Measurements from ENCODE around the gene TEX261.
A peak's percentile ranks its signal among the peaks of the same experiment; 100 is the strongest.
"Not testable (repeated sequence)": the region's sequence is repeated elsewhere in the genome, so short reads cannot be mapped to it uniquely, and the experiment has no call there.

Gene TEX261

DNA sequence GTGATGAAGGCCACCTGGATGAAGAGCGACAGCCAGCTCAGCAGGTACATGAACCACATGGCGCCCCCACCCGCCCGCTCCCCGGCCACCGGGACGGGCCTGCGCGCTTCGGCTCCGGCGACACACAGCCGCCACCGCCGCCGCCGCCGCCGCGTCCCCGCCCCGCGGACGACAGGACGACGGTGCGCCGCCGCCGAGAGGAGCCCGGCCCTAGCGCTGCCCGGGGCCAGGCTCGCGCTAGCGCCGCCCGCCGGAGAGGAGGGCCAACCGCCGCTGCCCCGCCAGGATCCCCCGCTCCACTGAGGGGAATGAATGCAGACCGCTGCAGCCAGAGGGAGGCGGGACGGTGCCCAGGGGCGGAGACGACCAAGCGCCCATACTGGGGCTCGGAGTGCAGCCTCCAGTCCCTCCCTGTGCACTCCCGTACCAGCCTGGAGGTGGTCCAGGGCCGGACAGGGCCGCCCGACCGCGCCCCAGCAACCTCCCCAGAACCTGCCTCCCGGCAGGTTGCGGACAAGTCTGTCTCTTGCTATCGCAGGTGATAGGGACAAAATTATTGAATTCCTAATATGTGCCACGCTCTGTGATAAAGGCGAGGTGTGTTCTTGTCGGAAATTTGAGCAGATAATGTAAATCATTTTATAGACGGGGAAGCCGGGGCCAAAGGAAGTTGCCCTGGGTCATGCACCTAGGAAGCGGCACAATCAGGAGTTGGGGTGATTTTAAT is at the start of gene TEX261:
TEX261 (minus strand) TSS at position 175 of the 727 bp plus-strand sequence; CDS start at position 59, 116 bp downstream.
- DNase-seq (ENCODE audit: low spot score), result peak; percentile 73

DNA sequence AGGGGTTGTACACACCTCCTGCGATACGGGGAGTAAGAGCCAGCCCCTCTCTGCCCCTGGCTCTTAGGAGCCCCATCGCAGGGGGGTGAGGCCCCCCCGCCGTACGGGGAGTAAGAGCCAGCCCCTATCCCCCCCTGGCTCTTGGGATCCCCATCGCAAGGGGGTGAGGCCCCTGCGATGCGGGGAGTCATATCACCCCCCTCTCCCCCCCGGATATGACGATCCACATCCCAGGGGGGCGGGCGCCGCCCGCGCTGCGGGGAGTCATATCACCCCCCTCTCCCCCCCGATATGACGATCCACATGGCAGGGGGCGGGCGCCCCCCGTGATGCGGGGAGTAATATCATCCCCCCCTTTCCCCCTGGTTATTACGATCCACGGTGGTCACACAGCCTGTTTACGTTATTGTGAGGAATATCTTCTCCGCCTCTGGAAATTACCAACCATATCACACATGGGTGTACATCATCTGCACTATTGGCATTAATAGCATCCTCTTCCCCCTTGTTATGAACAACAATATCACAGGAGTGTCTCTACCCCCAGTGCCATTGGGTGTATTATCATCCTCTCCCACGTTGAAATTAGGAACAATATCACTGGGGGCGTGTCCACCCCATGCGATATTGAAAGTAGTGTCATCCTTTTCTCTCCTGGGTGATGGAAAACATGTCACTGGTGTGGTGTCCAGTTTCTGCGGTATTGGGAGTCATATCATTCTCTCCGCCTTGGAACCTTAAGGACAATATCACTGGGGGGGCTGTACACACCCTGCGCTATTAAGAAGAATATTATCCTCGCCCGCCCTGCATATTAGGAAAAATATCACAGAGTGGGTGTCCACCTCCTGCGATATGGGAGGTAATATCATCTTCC is 49.1 kb upstream of the TEX261 start:
- no peak for DNase-seq (ENCODE audit: low spot score)

DNA sequence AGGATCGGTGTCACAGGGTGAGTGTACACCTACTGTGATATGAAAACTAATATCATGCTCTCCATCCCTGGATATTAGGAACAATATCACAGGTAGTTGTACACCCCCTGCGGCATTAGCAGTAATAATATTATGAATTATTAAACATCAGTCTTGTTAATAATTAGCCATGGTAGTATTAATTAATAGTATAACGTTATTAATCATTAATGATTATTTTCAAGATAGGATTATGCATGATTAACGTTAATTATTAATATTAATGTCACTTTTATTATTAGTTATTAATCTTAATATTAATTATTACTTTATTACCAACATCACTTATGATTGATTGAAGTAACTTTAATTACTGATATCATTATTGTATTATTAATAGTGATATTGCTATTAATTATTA is 47.6 kb upstream of the TEX261 start:
- DNase-seq (ENCODE audit: low spot score), result no peak

DNA sequence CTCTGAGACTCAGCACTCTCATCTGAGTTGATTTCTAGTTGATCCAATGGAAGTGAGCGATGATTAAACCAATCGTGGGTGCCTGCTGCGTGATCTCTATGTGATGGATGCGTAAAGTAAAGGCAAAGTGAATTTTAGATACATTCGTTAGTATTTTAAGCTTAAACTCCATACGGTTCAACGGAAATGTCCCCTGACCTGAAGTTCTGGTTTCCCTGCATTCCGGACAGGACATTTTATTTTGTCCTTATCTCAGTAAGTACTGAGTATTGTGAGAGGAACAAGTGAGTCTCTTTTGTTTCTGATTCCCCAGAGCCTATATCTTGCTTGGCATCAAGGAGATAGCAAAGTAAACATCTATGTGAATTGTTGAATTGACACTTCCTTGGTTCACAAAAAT is 41.6 kb upstream of the TEX261 start:
- DNase-seq (ENCODE audit: low spot score), result not testable (repeated sequence)

DNA sequence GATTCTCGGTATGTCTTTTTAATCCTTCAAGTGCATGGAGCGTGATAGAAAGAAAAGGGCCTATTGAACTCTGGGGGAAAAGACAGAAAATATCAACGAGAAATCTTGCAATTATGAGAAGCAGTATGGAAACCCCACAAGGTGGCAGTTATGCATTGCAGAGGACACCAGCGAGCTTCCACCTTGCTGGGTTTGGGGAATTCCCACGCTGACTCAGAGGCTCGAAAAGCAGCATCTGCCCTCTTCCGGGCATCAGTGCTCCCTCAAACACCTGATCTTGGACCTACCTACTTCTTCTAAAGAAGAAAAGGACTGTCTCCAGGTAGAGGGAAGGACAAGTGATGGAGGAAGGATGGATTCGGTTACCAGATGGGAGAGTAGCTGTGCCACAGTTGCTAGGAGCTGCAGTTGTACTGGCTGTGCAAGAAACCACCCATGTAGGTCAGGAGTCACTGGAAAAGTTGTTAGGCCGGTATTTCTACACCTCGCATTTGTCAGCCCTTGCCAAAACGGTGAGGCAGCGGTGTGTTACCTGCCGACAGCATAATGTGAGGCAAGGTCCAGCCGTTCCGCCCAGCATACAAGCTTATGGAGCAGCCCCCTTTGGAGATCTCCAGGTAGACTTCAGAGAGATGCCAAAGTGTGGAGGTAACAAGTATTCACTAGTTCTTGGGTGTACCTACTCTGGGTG is 29.0 kb upstream of the TEX261 start:
- DNase-seq (ENCODE audit: low spot score), result not testable (repeated sequence)

DNA sequence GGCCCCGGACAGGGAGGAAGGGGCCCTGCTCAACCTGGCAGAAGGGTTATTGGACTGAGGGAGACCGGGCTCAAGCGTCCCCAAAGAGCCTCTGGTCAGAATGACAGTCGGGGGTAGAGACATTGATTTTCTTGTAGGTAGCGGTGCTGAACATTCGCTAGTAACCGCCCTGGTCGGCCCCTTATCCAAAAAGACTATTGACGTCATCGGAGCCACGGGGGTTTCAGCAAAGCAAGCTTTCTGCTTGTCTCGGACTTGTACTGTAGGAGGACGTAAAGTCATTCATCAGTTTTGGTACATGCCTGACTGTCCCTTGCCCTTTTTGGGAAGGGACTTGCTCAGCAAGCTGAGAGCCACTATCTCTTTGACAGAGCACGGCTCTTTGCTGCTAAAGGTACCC is 26.7 kb upstream of the TEX261 start:
- DNase-seq (ENCODE audit: low spot score), result not testable (repeated sequence)

DNA sequence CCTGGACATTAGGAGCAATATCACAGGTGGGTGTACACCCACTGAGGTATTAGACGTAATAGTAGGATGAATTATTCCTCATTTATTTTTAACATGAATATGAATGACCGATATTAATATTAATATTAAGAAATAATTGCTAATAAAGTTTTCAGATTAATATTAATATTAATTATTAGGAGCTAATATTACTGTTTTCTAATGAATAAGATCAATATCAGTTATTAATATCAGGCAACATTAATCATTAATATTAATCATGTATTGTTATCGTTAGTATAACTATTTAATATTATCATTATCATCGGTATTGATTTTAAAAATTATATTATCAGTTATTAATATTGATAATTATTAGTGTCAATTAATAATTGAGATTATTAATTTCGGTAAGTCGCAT is 25.3 kb upstream of the TEX261 start:
- DNase-seq (ENCODE audit: low spot score), result not testable (repeated sequence)

DNA sequence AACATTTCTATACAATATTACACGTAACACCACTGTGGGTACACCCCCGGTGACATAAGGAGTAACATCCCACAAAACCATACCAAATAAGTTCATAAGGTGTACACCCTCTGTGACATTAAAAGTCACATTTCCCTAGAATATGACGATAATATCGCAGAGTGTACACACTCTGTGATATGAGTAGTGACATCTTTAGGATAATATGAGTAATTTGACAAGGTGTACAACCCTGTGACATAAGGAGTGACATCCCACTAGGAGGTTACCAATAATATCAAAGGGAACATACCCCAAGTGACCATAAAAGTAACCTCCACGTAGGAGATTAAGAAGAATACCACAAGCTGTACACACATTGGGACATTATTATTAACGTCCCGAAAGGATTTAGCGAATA is 24.0 kb upstream of the TEX261 start:
- DNase-seq (ENCODE audit: low spot score), result no peak

DNA sequence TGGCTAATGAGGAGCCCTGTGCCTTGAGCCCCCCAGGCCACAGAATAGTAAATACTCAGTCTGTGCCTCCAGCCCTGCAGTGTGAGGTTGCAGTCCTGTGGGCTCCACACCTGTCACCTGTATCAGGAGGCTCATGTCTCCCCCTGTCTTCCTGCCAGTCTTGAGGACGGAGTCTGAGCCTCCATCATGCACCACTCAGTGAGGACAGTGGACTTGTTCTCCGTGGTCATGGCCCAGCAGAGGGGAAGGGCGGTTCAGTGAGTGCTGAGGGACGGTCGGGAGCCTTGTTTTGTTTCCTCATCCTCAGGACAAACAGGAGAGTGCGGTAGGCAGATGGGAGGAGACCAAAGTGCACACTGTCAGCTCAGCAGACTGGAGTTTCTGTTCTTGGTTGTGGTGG is 17.1 kb upstream of the TEX261 start:
- DNase-seq (ENCODE audit: low spot score), result not testable (repeated sequence)

DNA sequence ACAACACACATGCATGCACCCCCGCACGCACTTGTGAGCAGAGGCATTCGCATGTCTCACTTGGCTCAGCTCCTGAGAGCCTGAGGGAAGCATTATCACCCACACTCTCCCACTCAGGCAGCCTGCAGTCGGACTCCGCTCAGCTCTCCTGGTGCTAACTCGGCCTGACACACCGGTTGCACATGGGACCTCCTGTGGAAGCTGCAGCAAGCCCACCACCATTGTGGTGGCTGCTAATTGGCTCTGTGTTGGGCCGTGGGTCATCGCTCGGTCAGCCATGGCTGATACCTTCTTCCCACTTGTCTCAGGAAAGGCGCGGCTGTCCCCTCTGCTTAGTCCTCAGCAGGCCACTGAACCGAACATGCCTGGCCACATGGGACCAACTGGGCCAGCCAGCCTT is 13.7 kb upstream of the TEX261 start:
- no peak for DNase-seq (ENCODE audit: low spot score)

DNA sequence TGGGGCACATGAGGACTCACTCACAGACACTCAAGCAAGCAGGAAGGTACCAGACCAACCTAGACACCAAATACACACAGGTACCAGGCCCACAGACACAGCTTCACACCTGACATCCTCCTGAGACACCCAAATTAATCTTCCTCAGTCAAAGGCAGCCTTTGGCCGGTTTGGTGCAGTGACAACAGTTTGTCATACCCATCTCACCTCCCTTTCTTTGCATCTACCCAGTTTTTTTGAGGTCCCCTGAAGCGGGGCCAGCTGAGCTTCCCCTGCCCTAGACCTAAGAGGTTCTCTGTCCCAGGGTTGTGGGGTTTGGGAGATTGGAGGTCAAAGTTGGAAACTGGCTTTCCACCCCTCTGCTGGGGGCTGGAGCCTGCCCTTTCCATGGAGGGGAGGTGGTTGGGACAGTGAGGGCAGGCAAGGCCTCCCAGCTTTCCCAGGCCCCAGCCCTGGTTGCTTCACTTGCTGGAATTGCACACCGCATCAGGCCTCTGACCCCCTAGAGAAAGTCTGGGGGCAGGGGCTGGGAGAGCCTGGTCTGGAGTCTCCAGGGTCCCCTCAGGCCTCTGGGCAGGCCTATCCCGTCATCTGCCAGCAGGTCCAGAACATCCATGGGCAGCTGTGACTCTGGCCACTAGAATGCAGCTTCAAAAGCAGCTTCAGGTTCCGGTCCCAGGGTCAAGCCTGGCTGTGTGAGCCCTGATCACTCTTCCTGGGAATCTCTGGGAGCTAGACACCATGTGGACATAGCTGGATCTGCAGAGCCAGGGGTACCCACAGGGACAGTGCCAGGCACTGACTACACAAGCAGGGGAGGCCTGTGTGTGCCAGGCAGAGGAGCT is 12.5 kb upstream of the TEX261 start:
- no peak for DNase-seq (ENCODE audit: low spot score)

DNA sequence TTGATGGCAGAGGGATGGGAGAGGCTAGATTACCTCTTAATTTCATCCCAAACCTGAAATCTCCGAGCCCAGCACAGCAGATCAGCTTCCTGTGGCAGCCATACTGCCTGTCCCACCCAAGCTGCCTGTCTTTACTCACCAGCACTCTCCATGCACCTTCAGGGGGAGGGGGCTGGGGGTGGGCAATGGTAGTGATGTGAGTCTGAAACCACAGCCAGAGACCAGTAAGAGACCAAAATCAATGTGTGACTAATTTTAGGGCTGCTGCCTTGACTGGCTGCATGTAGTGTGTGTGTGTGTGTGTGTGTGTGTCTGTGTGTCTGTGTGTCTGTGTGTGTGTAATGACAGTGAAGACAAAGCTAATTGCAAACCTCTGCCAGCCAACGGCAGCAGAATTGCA is 11.7 kb upstream of the TEX261 start:
- no peak for DNase-seq (ENCODE audit: low spot score)

DNA sequence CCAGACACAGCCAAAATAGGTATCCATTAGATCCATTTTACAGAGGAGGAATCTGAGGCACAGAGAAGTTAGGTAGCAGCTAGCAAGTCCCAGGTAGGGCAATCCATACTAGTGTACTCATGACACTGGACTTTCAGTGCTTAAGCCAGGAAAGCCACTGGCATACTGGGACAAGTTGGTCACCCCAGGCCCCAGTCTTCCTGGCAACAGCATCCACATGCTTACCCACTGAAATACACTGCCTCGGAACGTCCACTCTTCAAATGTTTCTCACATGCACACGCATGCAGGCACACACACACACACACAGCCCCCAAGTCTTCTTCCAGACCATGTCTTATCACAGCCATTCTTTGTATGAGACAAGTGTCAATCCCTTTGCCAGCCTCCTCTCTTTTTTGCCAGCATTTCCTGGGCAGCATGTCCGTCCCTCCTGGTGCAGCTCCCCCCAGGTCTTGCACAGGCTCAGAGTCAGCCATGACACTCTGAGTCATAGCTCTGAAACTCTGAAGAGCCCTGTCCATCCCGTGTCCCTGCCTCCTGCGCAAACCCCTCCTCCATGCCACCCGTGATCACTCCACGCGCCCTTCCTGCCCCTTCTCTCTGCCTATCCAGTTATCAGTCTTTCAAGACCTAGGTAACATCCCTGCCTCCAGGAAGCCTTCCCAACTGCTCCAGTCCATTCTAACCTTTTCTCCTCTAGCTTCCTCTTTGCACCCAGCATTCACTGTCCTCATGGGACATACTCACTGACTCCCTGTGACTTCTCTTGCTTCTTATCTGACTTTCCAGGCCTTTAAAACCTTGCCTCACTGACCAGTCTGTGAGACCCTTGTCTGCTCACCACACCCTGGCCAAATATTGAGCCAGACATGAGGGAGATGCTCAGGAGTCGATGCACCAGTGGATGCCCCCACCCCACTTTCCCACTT is 10.9 kb upstream of the TEX261 start:
- DNase-seq (ENCODE audit: low spot score), result no peak

DNA sequence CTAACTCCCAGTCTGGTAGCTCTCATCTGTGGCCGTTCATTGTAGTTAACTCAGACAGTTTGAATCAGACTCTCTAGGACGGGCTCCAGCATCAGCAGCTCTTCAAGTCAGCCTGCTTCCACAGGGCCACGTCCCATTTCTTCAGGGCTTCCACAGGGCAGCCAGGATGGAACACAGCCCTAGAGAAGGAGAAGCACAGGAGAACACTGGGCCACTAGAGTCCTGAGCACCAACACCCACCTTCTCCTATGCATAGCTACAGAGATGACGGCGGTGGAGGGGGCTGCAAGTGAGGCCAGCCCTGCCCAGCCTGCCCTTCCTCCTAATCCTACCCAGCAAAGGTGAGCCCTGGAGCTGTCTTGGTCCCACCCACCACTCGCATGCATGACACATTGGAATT is 10.2 kb upstream of the TEX261 start:
- DNase-seq (ENCODE audit: low spot score), result no peak

DNA sequence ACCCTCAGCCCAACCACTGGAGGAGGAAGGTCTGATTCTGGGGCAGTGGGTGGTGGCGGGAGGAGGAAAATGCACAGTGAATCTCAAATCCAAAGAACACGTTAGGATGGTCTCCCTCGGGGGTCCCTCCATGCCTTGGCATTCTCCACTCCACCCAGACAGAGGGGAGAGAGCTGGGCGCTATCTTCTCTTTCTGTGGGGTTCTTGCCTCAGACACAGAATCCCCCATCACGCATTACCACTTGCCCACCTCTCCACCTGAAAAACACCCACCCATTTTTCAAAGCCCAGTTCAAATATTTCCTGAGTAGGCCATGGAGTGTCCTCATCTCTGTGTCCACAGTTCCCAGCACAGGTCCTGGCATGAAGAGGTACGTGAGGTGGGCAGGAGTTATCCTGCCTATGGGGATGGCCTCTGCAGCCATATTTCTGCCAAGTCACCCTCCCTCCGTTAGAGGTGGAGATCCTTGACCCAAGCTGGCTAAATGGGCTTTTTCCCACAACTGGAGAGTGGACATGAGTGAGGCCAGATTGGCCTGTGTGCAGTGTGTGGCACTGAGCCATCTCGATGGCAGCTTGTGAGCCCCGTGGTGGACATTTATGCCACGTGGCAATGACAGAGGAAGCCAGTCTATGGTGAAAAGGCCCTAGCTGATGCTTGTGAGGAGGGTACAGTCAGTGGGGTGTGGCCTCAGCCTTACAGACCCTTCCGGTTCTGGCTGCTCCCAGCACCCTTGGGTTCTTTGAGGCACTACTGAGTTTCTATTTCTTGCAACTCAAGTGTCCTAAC is 9.5 kb upstream of the TEX261 start:
- no peak for DNase-seq (ENCODE audit: low spot score)

DNA sequence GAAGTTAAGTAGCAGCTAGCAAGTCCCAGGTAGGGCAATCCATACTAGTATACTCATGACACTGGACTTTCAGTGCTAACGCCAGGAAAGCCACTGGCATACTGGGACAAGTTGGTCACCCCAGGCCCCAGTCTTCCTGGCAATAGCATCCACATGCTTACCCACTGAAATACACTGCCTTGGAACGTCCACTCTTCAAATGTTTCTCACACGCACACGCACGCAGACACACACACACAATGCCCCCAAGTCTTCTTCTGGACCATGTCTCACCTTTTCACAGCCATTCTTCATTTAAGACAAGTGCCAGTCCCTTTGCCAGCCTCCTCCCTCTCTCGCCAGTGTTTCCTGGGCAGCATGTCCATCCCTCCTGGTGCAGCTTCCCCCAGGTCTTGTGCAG is 8.7 kb upstream of the TEX261 start:
- DNase-seq (ENCODE audit: low spot score), result no peak

DNA sequence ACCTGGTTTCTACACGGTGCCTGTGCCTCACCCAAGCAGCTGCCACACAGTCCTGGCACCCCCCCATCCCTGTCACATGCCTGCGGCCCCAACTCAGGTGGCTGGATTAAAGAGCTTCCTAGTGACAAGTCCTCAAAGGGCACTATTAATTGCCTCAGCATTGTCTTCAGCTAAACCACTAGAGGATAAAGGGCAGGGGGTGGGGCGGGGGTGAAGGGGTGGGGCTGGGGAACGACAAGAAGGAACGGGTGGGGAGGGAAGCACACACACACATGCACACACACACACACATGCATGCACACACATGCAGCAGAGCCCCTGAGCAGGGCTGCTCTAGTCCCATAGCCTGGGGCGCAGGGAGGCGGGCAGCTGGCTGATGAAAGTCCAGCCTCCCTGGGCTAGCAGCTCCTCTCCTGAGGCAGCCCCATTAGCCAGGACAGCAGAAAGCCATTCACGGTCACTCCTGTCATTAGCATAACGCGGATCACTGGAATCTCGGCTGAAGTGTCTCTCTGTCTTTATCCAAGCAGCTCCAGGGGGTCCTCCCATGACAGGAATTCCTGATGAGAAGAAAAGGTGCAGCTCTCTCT is 7.4 kb upstream of the TEX261 start:
- DNase-seq (ENCODE audit: low spot score), result no peak

DNA sequence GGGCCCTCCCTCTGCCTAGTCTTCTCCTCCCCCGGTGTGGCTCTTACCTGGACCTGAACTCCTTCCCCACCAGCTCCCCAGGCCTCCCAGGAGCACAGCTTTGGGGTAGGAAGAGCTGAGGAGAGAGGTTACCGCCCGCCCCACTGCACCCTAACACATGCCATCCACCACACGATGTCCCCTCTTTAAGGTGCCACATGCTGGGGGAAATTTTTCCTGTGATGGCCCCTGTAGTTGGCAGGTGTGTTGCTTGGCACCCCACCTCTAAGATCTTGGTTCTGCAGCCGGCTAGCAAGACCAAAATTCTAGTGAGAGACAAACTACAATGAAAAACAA is 6.9 kb upstream of the TEX261 start:
- DNase-seq (ENCODE audit: low spot score), result no peak

DNA sequence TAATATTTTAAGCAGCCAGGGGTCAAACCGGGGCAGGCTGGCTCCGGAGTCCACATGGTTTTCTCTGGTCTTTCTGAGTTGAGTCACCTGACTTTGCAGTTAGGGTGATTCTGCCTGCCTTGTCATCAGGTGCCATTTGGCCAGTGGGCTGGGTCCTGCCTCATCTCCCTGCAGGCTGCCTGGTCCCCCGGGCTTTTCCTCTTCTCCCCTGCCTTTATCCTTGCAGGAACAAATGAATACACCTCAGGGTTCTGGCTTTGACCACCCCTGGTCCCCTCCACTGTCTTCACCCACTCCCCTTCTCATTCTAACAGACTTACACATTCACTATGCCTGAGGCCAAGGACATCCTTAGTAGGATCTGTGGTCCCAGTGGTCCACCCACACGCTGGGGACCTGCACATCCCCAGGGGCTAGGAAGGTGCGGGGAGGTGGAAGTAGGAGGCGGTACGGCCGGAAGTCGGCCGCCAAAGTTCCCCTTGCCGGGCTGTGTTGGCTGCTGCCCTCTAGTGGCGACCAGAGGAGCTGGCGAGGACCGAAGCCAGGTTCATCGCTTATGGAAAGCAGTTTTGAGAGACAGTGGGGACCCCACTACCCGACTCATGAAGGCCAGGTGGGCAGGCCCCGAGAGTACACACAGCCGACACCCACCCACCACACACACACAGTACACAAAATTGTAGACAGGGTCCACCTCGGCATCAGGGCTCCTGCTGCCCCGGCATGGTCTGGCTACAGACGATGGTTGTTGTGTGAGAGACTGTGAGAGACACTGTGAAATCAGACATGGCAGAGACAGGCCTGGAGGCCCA is 6.3 kb upstream of the TEX261 start:
- DNase-seq (ENCODE audit: low spot score), result peak; percentile 57
